ENCODE measurements around the gene CUBN.

The CUBN gene

GRCh38 chr10:16967866-16968415 lies 161.7 kb downstream of the CUBN start:
- H3K4me3 ChIP-seq (ENCODE audit: control insufficient read depth in 1 of 7, extremely low read depth in 1 of 7, insufficient read depth in 4 of 7, low read depth in 2 of 7, low read length in 6 of 7), result no peak overlapping the region
- POLR2A ChIA-PET, result interaction anchor here (1.6 kb wide), 1 partner anchor 261 kb away, joined by 3 read pairs; no protein-coding TSS in a partner anchor

GRCh38 chr10:16966991-16967865 lies 162.4 kb downstream of the CUBN start:
- 76% methylated on average over 8 of the region's 11 CpGs for WGBS (ENCODE audit: insufficient coverage)
- Histone ChIP-seq H3K27me3 (replicated peaks in 2 of 5; ENCODE audit: control insufficient read depth in 4 of 5, insufficient read depth in 5 of 5, low read length in 4 of 5) (no peaks in the 10 kb centered on the region), H3K27ac (ENCODE audit: insufficient read depth in 1 of 2, low read depth in 1 of 2, low read length in 2 of 2, poor library complexity in 1 of 2, severe bottlenecking in 2 of 2) (no peak overlapping the region), H3K4me1 (ENCODE audit: control extremely low read depth in 1 of 4, control insufficient read depth in 4 of 4, insufficient read depth in 4 of 4, low read length in 3 of 4) (no peaks in the 10 kb centered on the region), H3K4me3 (ENCODE audit: control insufficient read depth in 1 of 7, extremely low read depth in 1 of 7, insufficient read depth in 4 of 7, low read depth in 2 of 7, low read length in 6 of 7) (no peak overlapping the region), H3K36me3 (ENCODE audit: control insufficient read depth in 4 of 4, insufficient read depth in 4 of 4, low read length in 3 of 4) (no peaks in the 10 kb centered on the region), H3K9me3 (ENCODE audit: control extremely low read depth in 1 of 5, control insufficient read depth in 4 of 5, insufficient read depth in 2 of 5, low read depth in 1 of 5, low read length in 4 of 5) (no peaks in the 10 kb centered on the region)
- ChIA-PET CTCF (interaction anchor here (1.1 to 2.7 kb wide), 2 partner anchors 8 to 94 kb away, joined by 4 to 11 read pairs; no protein-coding TSS in a partner anchor), POLR2A (no interaction called here)
- no peak for DNase-seq

More at GRCh38 chr10:16967866-16968415, 161.7 kb downstream of the CUBN start:
- H3K27ac ChIP-seq (ENCODE audit: insufficient read depth in 1 of 2, low read depth in 1 of 2, low read length in 2 of 2, poor library complexity in 1 of 2, severe bottlenecking in 2 of 2), result no peak overlapping the region
- H3K27me3 ChIP-seq (replicated peaks in 2 of 5; ENCODE audit: control insufficient read depth in 4 of 5, insufficient read depth in 5 of 5, low read length in 4 of 5), result no peaks in the 10 kb centered on the region
- WGBS (ENCODE audit: insufficient coverage), result 88% methylated on average over 3 of the region's 3 CpGs
- H3K9me3 ChIP-seq (ENCODE audit: control extremely low read depth in 1 of 5, control insufficient read depth in 4 of 5, insufficient read depth in 2 of 5, low read depth in 1 of 5, low read length in 4 of 5), result no peaks in the 10 kb centered on the region
- CTCF ChIA-PET, result interaction anchor here (0.6 to 2.7 kb wide), 2 partner anchors 9 to 936 kb away, joined by 4 to 11 read pairs; no protein-coding TSS in a partner anchor
- no peak for DNase-seq
- no peaks in the 10 kb centered on the region for H3K4me1 ChIP-seq (ENCODE audit: control extremely low read depth in 1 of 4, control insufficient read depth in 4 of 4, insufficient read depth in 4 of 4, low read length in 3 of 4)
- H3K36me3 ChIP-seq (ENCODE audit: control insufficient read depth in 4 of 4, insufficient read depth in 4 of 4, low read length in 3 of 4), result no peaks in the 10 kb centered on the region

- Histone ChIP-seq H3K4me3 (ENCODE audit: control insufficient read depth in 1 of 7, extremely low read depth in 1 of 7, insufficient read depth in 4 of 7, low read depth in 2 of 7, low read length in 6 of 7) (no peak overlapping the region), H3K36me3 (ENCODE audit: control insufficient read depth in 4 of 4, insufficient read depth in 4 of 4, low read length in 3 of 4) (no peaks in the 10 kb centered on the region), H3K27me3 (replicated peaks in 2 of 5; ENCODE audit: control insufficient read depth in 4 of 5, insufficient read depth in 5 of 5, low read length in 4 of 5) (no peaks in the 10 kb centered on the region), H3K4me1 (ENCODE audit: control extremely low read depth in 1 of 4, control insufficient read depth in 4 of 4, insufficient read depth in 4 of 4, low read length in 3 of 4) (no peaks in the 10 kb centered on the region), H3K27ac (ENCODE audit: insufficient read depth in 1 of 2, low read depth in 1 of 2, low read length in 2 of 2, poor library complexity in 1 of 2, severe bottlenecking in 2 of 2) (no peak overlapping the region), H3K9me3 (ENCODE audit: control extremely low read depth in 1 of 5, control insufficient read depth in 4 of 5, insufficient read depth in 2 of 5, low read depth in 1 of 5, low read length in 4 of 5) (no peaks in the 10 kb centered on the region)
- no peak for DNase-seq
- ChIA-PET POLR2A (no interaction called here), CTCF (interaction anchor here (0.7 to 1.1 kb wide), 3 partner anchors 13 to 44 kb away, joined by 3 to 5 read pairs (median 3); no protein-coding TSS in a partner anchor)
- 78% methylated on average over 4 of the region's 8 CpGs for WGBS (ENCODE audit: insufficient coverage)
These were observed 163.7 kb downstream of the CUBN start for GRCh38 chr10:16965740-16966447.

- whole genome bisulfite sequencing (ENCODE audit: insufficient coverage), result 84% methylated on average over 5 of the region's 7 CpGs
- DNase-seq, result no peak
- H3K27ac ChIP-seq (ENCODE audit: insufficient read depth in 1 of 2, low read depth in 1 of 2, low read length in 2 of 2, poor library complexity in 1 of 2, severe bottlenecking in 2 of 2), result no peak overlapping the region
- CTCF ChIA-PET, result interaction anchor here (0.7 to 1.1 kb wide), 3 partner anchors 14 to 44 kb away, joined by 3 to 5 read pairs (median 3); no protein-coding TSS in a partner anchor
- H3K27me3 ChIP-seq (replicated peaks in 2 of 5; ENCODE audit: control insufficient read depth in 4 of 5, insufficient read depth in 5 of 5, low read length in 4 of 5), result no peaks in the 10 kb centered on the region
- POLR2A ChIA-PET, result no interaction called here
- H3K4me1 ChIP-seq (ENCODE audit: control extremely low read depth in 1 of 4, control insufficient read depth in 4 of 4, insufficient read depth in 4 of 4, low read length in 3 of 4), result no peaks in the 10 kb centered on the region
- H3K9me3 ChIP-seq (ENCODE audit: control extremely low read depth in 1 of 5, control insufficient read depth in 4 of 5, insufficient read depth in 2 of 5, low read depth in 1 of 5, low read length in 4 of 5), result no peaks in the 10 kb centered on the region
- no peak overlapping the region for H3K4me3 ChIP-seq (ENCODE audit: control insufficient read depth in 1 of 7, extremely low read depth in 1 of 7, insufficient read depth in 4 of 7, low read depth in 2 of 7, low read length in 6 of 7)
- no peaks in the 10 kb centered on the region for H3K36me3 ChIP-seq (ENCODE audit: control insufficient read depth in 4 of 4, insufficient read depth in 4 of 4, low read length in 3 of 4)
These were observed 164.3 kb downstream of the CUBN start for GRCh38 chr10:16965344-16965616.

- no peaks in the 10 kb centered on the region for H3K9me3 ChIP-seq (ENCODE audit: control extremely low read depth in 1 of 5, control insufficient read depth in 4 of 5, insufficient read depth in 2 of 5, low read depth in 1 of 5, low read length in 4 of 5)
- 87% methylated on average over 15 of the region's 15 CpGs for whole genome bisulfite sequencing (ENCODE audit: insufficient coverage)
- no peaks in the 10 kb centered on the region for H3K36me3 ChIP-seq (ENCODE audit: control insufficient read depth in 4 of 4, insufficient read depth in 4 of 4, low read length in 3 of 4)
- ChIA-PET CTCF (no interaction called here), POLR2A (no interaction called here)
- no peak for DNase-seq
- no peaks in the 10 kb centered on the region for H3K27me3 ChIP-seq (replicated peaks in 2 of 5; ENCODE audit: control insufficient read depth in 4 of 5, insufficient read depth in 5 of 5, low read length in 4 of 5)
- H3K4me3 ChIP-seq (ENCODE audit: control insufficient read depth in 1 of 7, extremely low read depth in 1 of 7, insufficient read depth in 4 of 7, low read depth in 2 of 7, low read length in 6 of 7), result no peak overlapping the region
- H3K4me1 ChIP-seq (ENCODE audit: control extremely low read depth in 1 of 4, control insufficient read depth in 4 of 4, insufficient read depth in 4 of 4, low read length in 3 of 4), result no peaks in the 10 kb centered on the region
- no peak overlapping the region for H3K27ac ChIP-seq (ENCODE audit: insufficient read depth in 1 of 2, low read depth in 1 of 2, low read length in 2 of 2, poor library complexity in 1 of 2, severe bottlenecking in 2 of 2)
These were observed 164.9 kb downstream of the CUBN start for GRCh38 chr10:16964576-16965343.

GRCh38 chr10:16960551-16960950 lies 169.1 kb downstream of the CUBN start:
- Histone ChIP-seq H3K27me3 (replicated peaks in 2 of 5; ENCODE audit: control insufficient read depth in 4 of 5, insufficient read depth in 5 of 5, low read length in 4 of 5) (no peaks in the 10 kb centered on the region), H3K4me1 (ENCODE audit: control extremely low read depth in 1 of 4, control insufficient read depth in 4 of 4, insufficient read depth in 4 of 4, low read length in 3 of 4) (no peaks in the 10 kb centered on the region), H3K4me3 (ENCODE audit: control insufficient read depth in 1 of 7, extremely low read depth in 1 of 7, insufficient read depth in 4 of 7, low read depth in 2 of 7, low read length in 6 of 7) (no peak overlapping the region), H3K27ac (ENCODE audit: insufficient read depth in 1 of 2, low read depth in 1 of 2, low read length in 2 of 2, poor library complexity in 1 of 2, severe bottlenecking in 2 of 2) (no peak overlapping the region), H3K9me3 (ENCODE audit: control extremely low read depth in 1 of 5, control insufficient read depth in 4 of 5, insufficient read depth in 2 of 5, low read depth in 1 of 5, low read length in 4 of 5) (no peaks in the 10 kb centered on the region), H3K36me3 (ENCODE audit: control insufficient read depth in 4 of 4, insufficient read depth in 4 of 4, low read length in 3 of 4) (no peaks in the 10 kb centered on the region)
- POLR2A ChIA-PET, result no interaction called here
- DNase-seq, result no peak
- 100% methylated on average over 2 of the region's 4 CpGs for WGBS (ENCODE audit: insufficient coverage)
- CTCF ChIA-PET, result interaction anchor here (1.4 to 3.3 kb wide), 2 partner anchors 8 to 40 kb away, joined by 3 to 11 read pairs; no protein-coding TSS in a partner anchor

All from common myeloid progenitor, CD34-positive (primary cell).